Activated CD4-positive, alpha-beta memory T cell treated with anti-CD3 and anti-CD28 coated beads for 36 hours (primary cell): ENCODE results near the gene DEFB110. TPM values are rescaled to one million over a fixed set of nuclear protein-coding genes. Genes with fewer than 3 reads are reported as not detected.

Source experiments
- CTCF ChIA-PET: fragments of 350-600 bp; sonication (Branson Sonifier 250); formaldehyde crosslinking; loops from one replicate; lab custom pipeline; 2021; ENCODE audit warnings: antibody characterized with exemption, inconsistent platforms; lab: Charles Lee
- POLR2A ChIA-PET: fragments of 350-600 bp; sonication (Branson Sonifier 250); formaldehyde crosslinking; loops from one replicate; lab custom pipeline; 2021; ENCODE audit warnings: antibody characterized with exemption; lab: Charles Lee
- DNase-seq: peaks from one replicate; pipeline ENCODE4 v3.0.0-alpha.2; 2020
- H3K27ac Mint-ChIP-seq: one replicate; pipeline ENCODE4 v1.8.0; 2021; ENCODE audit warnings: mixed read lengths
- H3K27me3 Mint-ChIP-seq: one replicate; pipeline ENCODE4 v1.8.0; 2021; ENCODE audit warnings: mixed read lengths
- H3K36me3 Mint-ChIP-seq: one replicate; pipeline ENCODE4 v1.8.0; 2021; ENCODE audit warnings: mixed read lengths
- H3K4me1 Mint-ChIP-seq: one replicate; pipeline ENCODE4 v1.8.0; 2021; ENCODE audit warnings: low read depth, mixed read lengths
- H3K4me3 Mint-ChIP-seq: one replicate; pipeline ENCODE4 v1.8.0; 2021; ENCODE audit warnings: mild to moderate bottlenecking, mixed read lengths
- H3K9me3 Mint-ChIP-seq: one replicate; pipeline ENCODE4 v1.8.0; 2021; ENCODE audit warnings: mixed read lengths
- intact Hi-C: fragments of 100-400 bp; cut with micrococcal nuclease; formaldehyde crosslinking; loops from one replicate; pipeline ENCODE4 v1.15.1; 2023
- total RNA-seq, 2 experiments: library from RNA; stranded (reverse); gene quantifications; one replicate each; pipeline ENCODE4 v1.2.3, GENCODE V29; 2021

DEFB110 gene
- total RNA-seq, 2 experiments from 2014 or later, result not detected

DNA sequence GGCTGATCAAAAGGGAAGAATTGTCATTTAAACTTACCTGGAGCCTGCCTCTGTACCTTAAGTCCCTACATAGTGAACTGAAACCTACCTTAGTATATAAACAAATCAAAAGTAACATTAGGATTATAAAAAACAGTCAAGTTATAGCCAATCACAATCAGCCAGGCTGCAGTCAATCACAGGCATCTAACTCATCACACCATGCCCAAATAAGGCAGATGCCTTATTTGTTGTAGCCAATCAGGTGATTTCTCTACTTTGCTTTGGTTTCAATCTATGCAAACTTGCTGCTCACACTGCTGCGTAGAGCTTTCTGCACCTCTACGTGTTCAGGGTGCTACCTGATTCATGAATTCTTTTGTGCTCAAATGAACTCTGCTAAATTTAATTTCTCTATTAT is 34.0 kb downstream of the DEFB110 start:
- H3K27me3 Mint-ChIP-seq, result no peaks in the 10 kb centered on the region
- intact Hi-C loops, result no loop called here
- no peak overlapping the region for H3K4me3 Mint-ChIP-seq
- CTCF ChIA-PET, result no interaction called here
- H3K27ac Mint-ChIP-seq, result no peak overlapping the region
- no peaks in the 10 kb centered on the region for H3K36me3 Mint-ChIP-seq
- no peaks in the 10 kb centered on the region for H3K4me1 Mint-ChIP-seq
- H3K9me3 Mint-ChIP-seq, result peaks cover under 1% of the 10 kb centered on the region
- DNase-seq, result no peak
- POLR2A ChIA-PET, result no interaction called here

DNA sequence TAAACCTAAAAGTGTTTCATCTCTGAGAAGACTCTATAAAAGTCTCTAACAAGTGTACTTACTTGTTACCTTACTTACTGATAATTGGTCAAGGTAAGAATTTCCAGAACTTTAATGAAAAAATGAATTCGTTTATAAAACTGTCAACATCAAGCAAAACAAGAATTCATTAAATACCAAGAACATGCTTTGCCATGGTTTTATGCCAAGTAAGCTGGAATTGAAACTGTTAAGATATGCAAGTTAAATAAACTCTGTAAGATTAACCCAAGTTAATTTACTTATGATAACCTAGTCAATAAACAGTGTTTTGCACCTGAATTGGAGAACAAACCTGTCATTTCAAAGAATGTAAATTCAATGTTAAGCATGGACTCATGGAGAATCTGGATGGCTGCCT is 35.2 kb downstream of the DEFB110 start:
- Mint-ChIP-seq H3K27ac (no peak overlapping the region), H3K9me3 (peaks cover 8% of the 10 kb centered on the region), H3K36me3 (no peaks in the 10 kb centered on the region), H3K4me1 (no peaks in the 10 kb centered on the region), H3K27me3 (no peaks in the 10 kb centered on the region), H3K4me3 (no peak overlapping the region)
- intact Hi-C loops, result no loop called here
- CTCF ChIA-PET, result no interaction called here
- DNase-seq, result no peak
- POLR2A ChIA-PET, result no interaction called here

DNA sequence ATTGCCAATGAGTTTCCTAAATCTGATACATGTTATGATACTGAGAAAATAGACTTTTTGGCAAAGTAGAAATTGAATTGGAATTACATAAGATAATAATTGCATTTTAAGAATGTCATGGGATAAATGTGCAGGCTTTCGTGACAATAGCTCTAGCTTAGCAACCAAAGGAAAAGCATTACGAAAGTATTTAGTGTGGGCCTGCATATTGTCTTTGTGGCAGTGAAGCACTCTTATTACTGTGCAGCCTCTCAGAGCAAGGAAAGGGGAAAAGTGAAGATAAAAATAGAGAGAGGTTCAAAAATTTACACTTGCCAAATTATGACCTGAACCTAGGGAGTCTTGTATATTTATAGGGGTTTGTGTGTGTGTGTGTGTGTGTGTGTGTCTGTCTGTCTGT is 39.7 kb downstream of the DEFB110 start:
- H3K27me3 Mint-ChIP-seq, result no peaks in the 10 kb centered on the region
- H3K4me1 Mint-ChIP-seq, result peaks cover 5% of the 10 kb centered on the region
- POLR2A ChIA-PET, result no interaction called here
- no peak overlapping the region for H3K27ac Mint-ChIP-seq
- DNase-seq, result no peak
- intact Hi-C loops, result no loop called here
- peaks cover 10% of the 10 kb centered on the region for H3K9me3 Mint-ChIP-seq
- no peak overlapping the region for H3K4me3 Mint-ChIP-seq
- no peaks in the 10 kb centered on the region for H3K36me3 Mint-ChIP-seq
- CTCF ChIA-PET, result no interaction called here

DNA sequence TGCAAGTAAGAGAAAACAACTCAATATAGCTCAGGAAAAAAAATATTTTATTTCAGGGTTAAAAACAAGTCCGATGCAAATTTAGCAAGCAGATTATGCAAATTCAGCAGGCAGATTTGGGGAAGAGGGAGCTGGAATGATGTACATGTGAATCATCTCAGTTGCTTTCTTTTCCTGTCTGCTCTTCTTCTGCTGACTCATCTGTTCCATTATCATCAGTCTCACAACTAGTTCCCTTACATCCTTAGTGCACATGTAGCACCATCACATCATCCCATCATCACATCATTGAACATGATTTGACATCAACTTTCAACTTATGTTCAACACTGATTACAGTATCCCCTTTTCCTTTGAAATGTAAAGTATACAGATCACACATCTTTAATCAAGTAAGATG is 40.9 kb downstream of the DEFB110 start:
- Mint-ChIP-seq H3K4me1 (peaks cover 5% of the 10 kb centered on the region), H3K9me3 (peaks cover 10% of the 10 kb centered on the region), H3K27me3 (no peaks in the 10 kb centered on the region), H3K36me3 (no peaks in the 10 kb centered on the region), H3K4me3 (no peak overlapping the region), H3K27ac (no peak overlapping the region)
- CTCF ChIA-PET, result no interaction called here
- POLR2A ChIA-PET, result no interaction called here
- no peak for DNase-seq
- intact Hi-C loops, result no loop called here

DNA sequence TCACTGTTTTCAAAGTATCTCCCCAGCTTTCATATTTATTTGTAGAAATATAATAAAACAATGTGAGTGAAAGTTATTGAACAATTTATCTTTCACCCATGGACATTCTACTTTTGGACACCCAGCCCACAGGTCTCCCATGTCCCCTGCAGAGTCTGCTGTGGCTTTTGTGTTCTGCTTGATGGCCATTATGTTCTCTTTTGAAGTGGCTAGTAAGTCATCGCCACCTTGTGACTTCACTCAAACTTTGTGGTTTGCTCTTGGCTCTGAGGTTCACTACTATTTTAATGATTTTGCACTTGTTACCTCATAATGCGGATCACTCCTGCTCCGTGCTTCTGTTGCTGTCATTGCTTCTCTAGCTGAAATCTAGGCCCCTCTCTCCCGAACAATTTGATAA is 42.2 kb downstream of the DEFB110 start:
- no peak overlapping the region for H3K27ac Mint-ChIP-seq
- POLR2A ChIA-PET, result no interaction called here

DNA sequence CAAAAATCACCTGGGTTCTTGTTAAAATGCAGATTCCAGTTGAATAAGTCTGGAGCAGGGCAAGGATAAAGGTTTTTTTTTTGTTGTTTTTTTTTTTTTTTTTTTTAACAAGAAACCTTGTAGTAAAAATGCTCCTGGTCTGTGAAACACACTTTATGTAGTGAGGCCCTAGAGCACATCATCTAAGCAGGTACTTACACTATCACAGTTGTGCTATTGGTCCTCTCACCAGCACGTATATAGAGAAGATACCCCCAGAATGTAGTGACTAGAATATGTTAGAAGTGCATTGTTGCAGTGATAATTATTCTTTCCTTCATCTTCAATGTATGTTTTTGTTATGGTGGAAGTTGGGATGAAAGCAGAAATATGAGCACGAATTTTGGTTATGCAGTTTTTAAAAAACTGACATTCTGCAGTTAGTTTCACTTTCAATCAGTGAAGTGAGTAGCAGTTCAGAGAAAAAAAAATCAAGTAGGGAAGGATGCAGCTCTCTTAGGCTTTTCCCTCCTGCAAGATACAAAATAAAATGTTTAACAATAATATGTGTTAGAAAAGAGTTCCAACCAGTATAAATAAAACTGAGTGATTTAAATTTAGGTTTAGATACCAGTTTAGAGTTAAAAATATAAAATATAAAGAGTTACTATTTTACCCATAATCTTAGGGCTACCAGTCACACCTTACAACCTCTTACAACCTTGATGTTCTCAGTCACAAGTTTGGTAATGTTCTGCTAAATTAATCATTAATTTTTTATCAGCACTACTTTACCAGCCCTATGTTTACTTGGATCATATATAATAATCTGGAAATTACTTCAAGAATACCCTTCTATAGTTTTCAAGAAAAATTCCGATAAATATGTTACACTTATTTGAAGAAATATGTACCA is 43.2 kb downstream of the DEFB110 start:
- POLR2A ChIA-PET, result no interaction called here
- no peaks in the 10 kb centered on the region for H3K36me3 Mint-ChIP-seq
- DNase-seq, result no peak
- H3K9me3 Mint-ChIP-seq, result peaks cover 10% of the 10 kb centered on the region
- CTCF ChIA-PET, result no interaction called here
- H3K4me1 Mint-ChIP-seq, result peaks cover 5% of the 10 kb centered on the region
- H3K4me3 Mint-ChIP-seq, result no peak overlapping the region
- H3K27me3 Mint-ChIP-seq, result no peaks in the 10 kb centered on the region
- no peak overlapping the region for H3K27ac Mint-ChIP-seq
- intact Hi-C loops, result no loop called here

More for the DNA sequence above, 42.2 kb downstream of the DEFB110 start:
- DNase-seq, result no peak
- no peaks in the 10 kb centered on the region for H3K27me3 Mint-ChIP-seq
- no peaks in the 10 kb centered on the region for H3K36me3 Mint-ChIP-seq
- peaks cover 10% of the 10 kb centered on the region for H3K9me3 Mint-ChIP-seq
- CTCF ChIA-PET, result no interaction called here
- H3K4me1 Mint-ChIP-seq, result peaks cover 5% of the 10 kb centered on the region
- H3K4me3 Mint-ChIP-seq, result no peak overlapping the region
- intact Hi-C loops, result no loop called here

DNA sequence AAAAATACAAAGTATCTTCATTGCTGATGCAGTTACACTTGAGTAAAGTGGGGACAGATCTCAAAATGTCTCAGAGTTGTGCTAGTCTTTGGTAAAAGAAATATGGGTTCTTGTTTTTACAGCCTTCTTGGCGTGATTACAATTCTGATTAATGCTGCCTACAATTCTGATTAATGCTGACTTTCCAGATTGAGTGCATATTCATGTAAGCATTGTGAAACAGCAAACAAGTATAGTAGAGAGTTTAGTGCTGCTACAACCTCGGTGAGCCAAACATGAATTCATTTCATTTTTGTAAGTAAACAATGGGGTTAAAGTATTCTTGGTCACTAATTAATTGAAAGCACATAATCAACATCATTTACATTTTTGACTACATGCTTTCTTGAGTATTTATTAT is 52.2 kb downstream of the DEFB110 start, which contains the start of gene DEFB113:
Gene DEFB113 (minus strand): TSS at position 21 of the 400 bp plus-strand sequence. CDS start 0 bp downstream, at position 21.
- Mint-ChIP-seq H3K9me3 (peaks cover 6% of the 10 kb centered on the region), H3K4me3 (no peak within 1 kb of the TSS), H3K27me3 (no peaks in the 10 kb centered on the region), H3K27ac (no peak within 1 kb of the TSS), H3K36me3 (no peaks in the 10 kb centered on the region), H3K4me1 (no peaks in the 10 kb centered on the region)
- CTCF ChIA-PET, result no interaction called here
- POLR2A ChIA-PET, result no interaction called here
- no peak for DNase-seq
- intact Hi-C loops, result no loop called here

Other genes with a start within 250 kb of the DEFB110 start
- not detected for gene PGK2, start 234.7 kb downstream of the DEFB110 start, total RNA-seq
- not detected for gene CRISP1, start 155.5 kb downstream of the DEFB110 start, total RNA-seq
- gene DEFB114, start 57.8 kb downstream of the DEFB110 start, total RNA-seq, result not detected
- not detected for gene DEFB113, start 52.4 kb downstream of the DEFB110 start, total RNA-seq
- gene DEFB112, start 27.9 kb upstream of the DEFB110 start, total RNA-seq, result not detected